WTC11 (cell line): Measurements from ENCODE around the gene BRK1. TPM values are rescaled to one million over a fixed set of nuclear protein-coding genes. Genes with fewer than 3 reads are reported as not detected.

Source experiments
- ATAC-seq: fragments of 200-7000 bp; cut with Tn5 transposase; 2 replicates; pipeline ENCODE4 v1.10.0; 2021; ENCODE audit warnings: mild to moderate bottlenecking, moderate library complexity
- CTCF ChIA-PET: fragments of 300-600 bp; sonication (Branson Sonifier 250); formaldehyde crosslinking; loops from one replicate; lab custom pipeline; 2021; ENCODE audit warnings: antibody characterized with exemption; lab: Charles Lee
- POLR2A ChIA-PET: fragments of 350-600 bp; sonication (Branson Sonifier 250); formaldehyde crosslinking; loops from one replicate; lab custom pipeline; 2021; ENCODE audit warnings: antibody characterized with exemption; lab: Charles Lee
- DNase-seq: peaks from one replicate; pipeline ENCODE4 v3.0.0; 2021; ENCODE audit warnings: low spot score
- H3K27ac Mint-ChIP-seq: 2 replicates; pipeline ENCODE4 v1.8.0; 2021; ENCODE audit warnings: mixed read lengths
- H3K27me3 Mint-ChIP-seq: 2 replicates; pipeline ENCODE4 v1.8.0; 2021; ENCODE audit warnings: low read depth, mild to moderate bottlenecking, moderate library complexity, mixed read lengths
- H3K36me3 Mint-ChIP-seq: 2 replicates; pipeline ENCODE4 v1.8.0; 2021; ENCODE audit warnings: mixed read lengths
- H3K4me1 Mint-ChIP-seq: 2 replicates; pipeline ENCODE4 v1.8.0; 2022; ENCODE audit warnings: mixed read lengths
- H3K4me3 Mint-ChIP-seq: 2 replicates; pipeline ENCODE4 v1.8.0; 2021; ENCODE audit warnings: mild to moderate bottlenecking, moderate library complexity, mixed read lengths
- H3K9me3 Mint-ChIP-seq: 2 replicates; pipeline ENCODE4 v1.8.0; 2021; ENCODE audit warnings: mixed read lengths
- CBFB ChIP-seq: sonication (generic); formaldehyde crosslinking; IDR thresholded peaks from 2 replicates; pipeline ENCODE4 v1.8.1; 2022; ENCODE audit warnings: mild to moderate bottlenecking, low read depth, missing genetic modification reagents
- CTCF ChIP-seq: fragments of 200-600 bp; IDR thresholded peaks from 2 replicates; pipeline ENCODE4 v1.8.0; 2022; ENCODE audit warnings: antibody characterized with exemption
- EMX1 ChIP-seq: fragments of 250-450 bp; sonication (Bioruptor Pico); IDR thresholded peaks from 2 replicates; pipeline ENCODE4 v1.8.0; 2021; ENCODE audit warnings: mild to moderate bottlenecking
- ETV6 ChIP-seq: sonication (generic); formaldehyde crosslinking; IDR thresholded peaks from 2 replicates; pipeline ENCODE4 v1.8.1; 2022; ENCODE audit warnings: mild to moderate bottlenecking, missing genetic modification reagents
- FOXJ3 ChIP-seq: sonication (generic); formaldehyde crosslinking; IDR thresholded peaks from 2 replicates; pipeline ENCODE4 v1.9.0; 2021; ENCODE audit warnings: missing genetic modification reagents, mild to moderate bottlenecking, borderline replicate concordance
- FOXP1 ChIP-seq: sonication (generic); formaldehyde crosslinking; IDR thresholded peaks from 2 replicates; pipeline ENCODE4 v1.8.0; 2022; ENCODE audit warnings: missing genetic modification reagents, mild to moderate bottlenecking, moderate library complexity, borderline replicate concordance
- FOXP4 ChIP-seq: sonication (generic); formaldehyde crosslinking; IDR thresholded peaks from 2 replicates; pipeline ENCODE4 v1.8.0; 2022; ENCODE audit warnings: mild to moderate bottlenecking, missing genetic modification reagents
- GRHL2 ChIP-seq: fragments of 250-450 bp; sonication (Bioruptor Pico); IDR thresholded peaks from 2 replicates; pipeline ENCODE4 v1.8.0; 2022; ENCODE audit warnings: mild to moderate bottlenecking, moderate library complexity; ENCODE audit not compliant: insufficient replicate concordance, severe bottlenecking
- MAX ChIP-seq: sonication (generic); formaldehyde crosslinking; IDR thresholded peaks from 2 replicates; pipeline ENCODE4 v1.8.0; 2022; ENCODE audit warnings: mild to moderate bottlenecking, missing genetic modification reagents
- MXD4 ChIP-seq: fragments of 250-450 bp; sonication (Bioruptor Pico); IDR thresholded peaks from 2 replicates; pipeline ENCODE4 v1.8.0; 2021; ENCODE audit warnings: mild to moderate bottlenecking, moderate library complexity, borderline replicate concordance
- NFATC4 ChIP-seq: fragments of 250-450 bp; sonication (Bioruptor Pico); IDR thresholded peaks from 2 replicates; pipeline ENCODE4 v1.9.0; 2021; ENCODE audit warnings: mild to moderate bottlenecking
- NR2C2 ChIP-seq: sonication (generic); formaldehyde crosslinking; IDR thresholded peaks from 2 replicates; pipeline ENCODE4 v1.8.0; 2022; ENCODE audit warnings: mild to moderate bottlenecking, missing genetic modification reagents
- NR3C1 ChIP-seq: sonication (generic); formaldehyde crosslinking; conservative IDR thresholded peaks from 2 replicates; pipeline ENCODE4 v1.8.1; 2023; ENCODE audit warnings: low read depth, mild to moderate bottlenecking, missing genetic modification reagents
- PREB ChIP-seq: sonication (generic); formaldehyde crosslinking; IDR thresholded peaks from 2 replicates; pipeline ENCODE4 v1.8.1; 2022; ENCODE audit warnings: mild to moderate bottlenecking, missing genetic modification reagents, moderate library complexity, borderline replicate concordance
- PRRX2 ChIP-seq: fragments of 250-450 bp; sonication (Bioruptor Pico); IDR thresholded peaks from 2 replicates; pipeline ENCODE4 v1.8.0; 2021; ENCODE audit warnings: mild to moderate bottlenecking
- RORB ChIP-seq: fragments of 250-450 bp; sonication (Bioruptor Pico); IDR thresholded peaks from 2 replicates; pipeline ENCODE4 v1.9.0; 2021; ENCODE audit warnings: mild to moderate bottlenecking
- ZBTB21 ChIP-seq: sonication (generic); formaldehyde crosslinking; IDR thresholded peaks from 2 replicates; pipeline ENCODE4 v1.8.1; 2023; ENCODE audit warnings: mild to moderate bottlenecking, missing genetic modification reagents, borderline replicate concordance
- ZNF121 ChIP-seq: sonication (generic); formaldehyde crosslinking; IDR thresholded peaks from 2 replicates; pipeline ENCODE4 v1.8.0; 2023; ENCODE audit warnings: missing genetic modification reagents
- ZNF425 ChIP-seq: fragments of 250-450 bp; sonication (Bioruptor Pico); conservative IDR thresholded peaks from 2 replicates; pipeline ENCODE4 v1.9.0; 2021; ENCODE audit warnings: mild to moderate bottlenecking
- ZNF671 ChIP-seq: fragments of 250-450 bp; sonication (Bioruptor Pico); IDR thresholded peaks from 2 replicates; pipeline ENCODE4 v1.8.0; 2021; ENCODE audit warnings: mild to moderate bottlenecking
- total RNA-seq: library from RNA; stranded (reverse); gene quantifications from 3 replicates; pipeline ENCODE4 v1.2.3, GENCODE V29; 2021

Gene BRK1
- total RNA-seq, 1 experiment from 2014 or later: 107 TPM

GRCh38 chr3:10150987-10151386, 35.5 kb downstream of the BRK1 start (continued):
- TF ChIP-seq CTCF (no peak), MXD4 (CRISPR knock-in tag) (no peak), GRHL2 (no peak), ZNF671 (CRISPR knock-in tag) (no peak), ETV6 (CRISPR knock-in tag) (no peak), FOXP1 (no peak), NR3C1 (CRISPR knock-in tag) (no peak), PRRX2 (CRISPR knock-in tag) (no peak), ZBTB21 (CRISPR knock-in tag) (no peak), FOXP4 (CRISPR knock-in tag) (no peak), CBFB (CRISPR knock-in tag) (no peak), MAX (CRISPR knock-in tag) (no peak), RORB (CRISPR knock-in tag) (no peak), PREB (CRISPR knock-in tag) (no peak), NR2C2 (CRISPR knock-in tag) (no peak)
- TF ChIP-seq, all 79 proteins: peak for 0

- ChIA-PET CTCF (no interaction called here), POLR2A (interaction anchor here (0.6 kb wide), 3 partner anchors 72 to 417 kb away, joined by 3 read pairs; no protein-coding TSS in a partner anchor)
- ATAC-seq (no peak; the same call in 1 of the 2 replicates), DNase-seq (no peak)
- Mint-ChIP-seq H3K27me3 (no peaks in the 10 kb centered on the region), H3K36me3 (peaks cover 31% of the 10 kb centered on the region), H3K4me1 (no peaks in the 10 kb centered on the region), H3K4me3 (no peak overlapping the region), H3K9me3 (no peaks in the 10 kb centered on the region), H3K27ac (no peak overlapping the region)
- TF ChIP-seq EMX1 (0 out of 2 replicates have a peak, but pooled peaks have one; percentile 56), ZNF121 (CRISPR knock-in tag) (peak; percentile 60), ZNF425 (0 out of 2 replicates have a peak, but pooled peaks have one; percentile 5), NFATC4 (CRISPR knock-in tag) (no peak), CTCF (no peak), FOXJ3 (CRISPR knock-in tag) (no peak)
Measured at GRCh38 chr3:10154335-10155122, 39.1 kb downstream of the BRK1 start.
